ENCODE measurements around the gene ADGRD2. TPM values are rescaled to one million over a fixed set of nuclear protein-coding genes. Genes with fewer than 3 reads are reported as not detected.

ADGRD2 gene
- total and polyA plus RNA-seq, 2 donors from 2014 or later = not detected

- no peak for FAIRE-seq
- H3K4me3 ChIP-seq (ENCODE audit: low read length in 3 of 3) = no peak overlapping the region
- no peaks in the 10 kb centered on the region for H3K4me1 ChIP-seq (ENCODE audit: control insufficient read depth in 2 of 3, insufficient read depth in 2 of 3, low read depth in 1 of 3, low read length in 3 of 3)
- H3K36me3 ChIP-seq (ENCODE audit: control insufficient read depth in 2 of 3, insufficient read depth in 3 of 3, low read length in 3 of 3) = no peaks in the 10 kb centered on the region
- no peak for TF ChIP-seq CTCF (IDR thresholded peaks at IDR 0.05; ENCODE audit: borderline replicate concordance, extremely low read depth, insufficient read depth)
- no peaks in the 10 kb centered on the region for H3K27me3 ChIP-seq (ENCODE audit: control insufficient read depth, insufficient read depth, low read length)
- peaks cover 0 to 3% (median 2%) of the 10 kb centered on the region in 3 donors for H3K9me3 ChIP-seq (ENCODE audit: control insufficient read depth in 2 of 3, insufficient read depth in 1 of 3, low read length in 3 of 3)
- no peak for DNase-seq
- H3K9ac ChIP-seq (ENCODE audit: low read length in 3 of 3) = no peak overlapping the region
- H3K27ac ChIP-seq (ENCODE audit: low read depth in 2 of 2, low read length in 2 of 2) = no peak overlapping the region
- intact Hi-C loops (cut with DNase I) = no loop called here
Observed at GRCh38 chr9:124439686-124440243, 10.5 kb upstream of the ADGRD2 start.

- FAIRE-seq = no peak
- Histone ChIP-seq H3K9ac (ENCODE audit: low read length in 3 of 3) (no peak overlapping the region), H3K27ac (ENCODE audit: low read depth in 2 of 2, low read length in 2 of 2) (no peak overlapping the region), H3K36me3 (ENCODE audit: control insufficient read depth in 2 of 3, insufficient read depth in 3 of 3, low read length in 3 of 3) (no peaks in the 10 kb centered on the region), H3K4me1 (ENCODE audit: control insufficient read depth in 2 of 3, insufficient read depth in 2 of 3, low read depth in 1 of 3, low read length in 3 of 3) (no peaks in the 10 kb centered on the region), H3K27me3 (ENCODE audit: control insufficient read depth, insufficient read depth, low read length) (no peaks in the 10 kb centered on the region), H3K9me3 (ENCODE audit: control insufficient read depth in 2 of 3, insufficient read depth in 1 of 3, low read length in 3 of 3) (peaks cover 0 to 3% (median 2%) of the 10 kb centered on the region in 3 donors), H3K4me3 (ENCODE audit: low read length in 3 of 3) (no peak overlapping the region)
- intact Hi-C loops (cut with DNase I) = no loop called here
- DNase-seq = no peak
- no peak for TF ChIP-seq CTCF (IDR thresholded peaks at IDR 0.05; ENCODE audit: borderline replicate concordance, extremely low read depth, insufficient read depth)
Observed at GRCh38 chr9:124440786-124441185, 9.5 kb upstream of the ADGRD2 start.

DNA sequence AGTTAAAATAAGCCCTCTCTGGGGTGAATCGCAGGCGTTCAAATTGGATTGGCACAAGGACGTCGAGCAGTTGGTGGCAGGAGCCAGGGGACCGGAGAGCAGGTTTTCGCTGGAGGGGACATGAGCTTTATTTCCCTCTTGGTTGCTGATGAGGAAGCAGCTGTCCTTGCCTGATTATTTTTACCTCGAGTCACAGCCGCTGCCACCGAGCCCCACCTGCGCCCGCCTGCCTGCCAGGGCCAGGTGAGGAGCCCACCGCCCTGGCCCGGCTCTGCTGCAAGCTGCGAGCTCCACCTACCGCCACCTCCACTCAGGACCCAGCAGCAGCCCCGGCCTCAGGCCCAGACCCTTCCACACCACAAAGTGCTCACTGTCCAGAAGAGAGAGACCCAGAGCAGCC is 9.0 kb upstream of the ADGRD2 start:
- Histone ChIP-seq H3K9me3 (ENCODE audit: control insufficient read depth in 2 of 3, insufficient read depth in 1 of 3, low read length in 3 of 3) (peaks cover 0 to 3% (median 2%) of the 10 kb centered on the region in 3 donors), H3K27me3 (ENCODE audit: control insufficient read depth, insufficient read depth, low read length) (no peaks in the 10 kb centered on the region), H3K36me3 (ENCODE audit: control insufficient read depth in 2 of 3, insufficient read depth in 3 of 3, low read length in 3 of 3) (no peaks in the 10 kb centered on the region), H3K9ac (ENCODE audit: low read length in 3 of 3) (no peak overlapping the region), H3K4me3 (ENCODE audit: low read length in 3 of 3) (no peak overlapping the region), H3K4me1 (ENCODE audit: control insufficient read depth in 2 of 3, insufficient read depth in 2 of 3, low read depth in 1 of 3, low read length in 3 of 3) (no peaks in the 10 kb centered on the region), H3K27ac (ENCODE audit: low read depth in 2 of 2, low read length in 2 of 2) (no peak overlapping the region)
- no peak for DNase-seq
- intact Hi-C loops (cut with DNase I) = no loop called here
- TF ChIP-seq CTCF (IDR thresholded peaks at IDR 0.05; ENCODE audit: borderline replicate concordance, extremely low read depth, insufficient read depth) = no peak
- FAIRE-seq = no peak

DNA sequence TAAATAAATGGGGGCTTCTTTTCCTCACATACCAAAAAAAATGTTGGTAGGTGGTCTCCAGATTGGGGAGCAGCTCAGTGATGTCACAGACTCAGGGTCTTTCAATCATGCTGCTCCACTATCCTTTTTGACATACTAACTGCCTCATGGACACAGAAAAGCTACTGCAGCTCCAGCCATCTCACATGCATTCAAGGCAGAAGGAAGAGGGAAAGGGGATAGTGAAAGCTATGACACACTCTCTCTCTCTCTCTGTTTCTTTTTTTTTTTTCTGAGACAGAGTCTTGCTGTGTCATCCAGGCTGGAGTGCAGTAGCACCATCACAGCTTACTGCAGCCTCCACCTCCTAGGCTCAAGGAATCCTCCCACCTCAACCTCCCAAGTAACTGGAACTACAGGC is 7.9 kb upstream of the ADGRD2 start:
- no peak for DNase-seq
- H3K9ac ChIP-seq (ENCODE audit: low read length in 3 of 3) = no peak overlapping the region
- no peak for FAIRE-seq

More for the DNA sequence above, 7.9 kb upstream of the ADGRD2 start:
- H3K4me3 ChIP-seq (ENCODE audit: low read length in 3 of 3) = no peak overlapping the region
- peaks cover 0 to 3% (median 2%) of the 10 kb centered on the region in 3 donors for H3K9me3 ChIP-seq (ENCODE audit: control insufficient read depth in 2 of 3, insufficient read depth in 1 of 3, low read length in 3 of 3)
- H3K36me3 ChIP-seq (ENCODE audit: control insufficient read depth in 2 of 3, insufficient read depth in 3 of 3, low read length in 3 of 3) = no peaks in the 10 kb centered on the region
- intact Hi-C loops (cut with DNase I) = no loop called here
- no peaks in the 10 kb centered on the region for H3K27me3 ChIP-seq (ENCODE audit: control insufficient read depth, insufficient read depth, low read length)
- no peaks in the 10 kb centered on the region for H3K4me1 ChIP-seq (ENCODE audit: control insufficient read depth in 2 of 3, insufficient read depth in 2 of 3, low read depth in 1 of 3, low read length in 3 of 3)
- H3K27ac ChIP-seq (ENCODE audit: low read depth in 2 of 2, low read length in 2 of 2) = no peak overlapping the region
- no peak for TF ChIP-seq CTCF (IDR thresholded peaks at IDR 0.05; ENCODE audit: borderline replicate concordance, extremely low read depth, insufficient read depth)

Measured in kidney (tissue), 14 donors.